ENCODE data around the gene KCTD11. TPM values are rescaled to one million over a fixed set of nuclear protein-coding genes. Genes with fewer than 3 reads are reported as not detected.
"Not testable (repeated sequence)": the region's sequence is repeated elsewhere in the genome, so short reads cannot be mapped to it uniquely, and the experiment has no call there.

KCTD11 gene
- total RNA-seq, 1 experiment from 2014 or later, result 5.0 TPM

DNA sequence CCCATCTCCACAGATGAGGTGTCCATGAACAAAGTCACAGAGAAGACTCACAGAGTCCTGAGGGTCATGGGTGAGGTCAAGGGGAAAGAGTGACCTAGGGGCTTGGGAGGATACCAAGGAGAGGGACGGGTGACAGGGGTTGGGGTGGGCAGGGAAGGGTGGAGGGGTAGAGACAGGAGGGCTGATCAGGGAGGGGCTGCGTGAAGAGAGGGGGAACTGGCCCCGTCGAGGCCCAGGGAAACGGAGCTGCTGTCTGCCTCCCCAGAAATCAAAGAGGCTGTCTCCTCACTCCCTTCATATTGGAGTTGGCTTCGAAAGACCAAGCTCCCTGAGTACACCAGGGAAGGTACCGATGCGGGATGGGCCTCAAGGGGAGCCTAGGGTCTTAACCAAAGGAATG lies 3.6 kb downstream of the KCTD11 start:
- Histone ChIP-seq H3K36me3 (no peaks in the 10 kb centered on the region), H3K9me3 (no peaks in the 10 kb centered on the region), H3K4me3 (no peak overlapping the region), H3K27me3 (no peaks in the 10 kb centered on the region)
- no peak for DNase-seq

GRCh38 chr17:7356072-7356549 lies 4.1 kb downstream of the KCTD11 start:
- DNase-seq, result peak; percentile 54
- Histone ChIP-seq H3K27me3 (no peaks in the 10 kb centered on the region), H3K4me3 (no peak overlapping the region), H3K36me3 (no peaks in the 10 kb centered on the region), H3K9me3 (no peaks in the 10 kb centered on the region)

GRCh38 chr17:7356756-7357155 lies 4.8 kb downstream of the KCTD11 start:
- DNase-seq, result no peak
- no peak overlapping the region for H3K4me3 ChIP-seq
- no peaks in the 10 kb centered on the region for H3K9me3 ChIP-seq
- H3K27me3 ChIP-seq, result no peaks in the 10 kb centered on the region
- no peaks in the 10 kb centered on the region for H3K36me3 ChIP-seq

DNA sequence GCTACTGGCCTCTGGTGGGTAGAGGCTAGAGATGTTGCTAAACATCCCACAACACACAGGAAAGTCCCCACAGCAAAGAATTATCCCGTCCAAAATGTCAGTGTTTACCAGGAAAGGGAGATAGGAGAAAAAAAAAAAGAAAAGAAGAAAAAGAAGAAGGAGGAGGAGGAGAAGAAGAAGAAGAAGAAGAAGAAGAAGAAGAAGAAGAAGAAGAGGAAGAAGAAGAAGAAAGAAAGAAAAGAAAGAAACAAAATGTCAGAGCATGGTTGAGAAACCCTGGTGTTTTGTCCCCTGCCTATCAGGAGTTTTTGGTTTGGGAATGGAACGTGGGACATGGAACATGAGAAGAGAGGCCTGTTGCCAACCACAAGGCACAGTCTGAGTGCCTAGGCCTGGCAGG lies 5.4 kb downstream of the KCTD11 start:
- no peaks in the 10 kb centered on the region for H3K9me3 ChIP-seq
- H3K27me3 ChIP-seq, result no peaks in the 10 kb centered on the region
- DNase-seq, result no peak
- H3K4me3 ChIP-seq, result no peak overlapping the region
- H3K36me3 ChIP-seq, result no peaks in the 10 kb centered on the region

- DNase-seq, result no peak
- no peaks in the 10 kb centered on the region for H3K9me3 ChIP-seq
- no peaks in the 10 kb centered on the region for H3K36me3 ChIP-seq
- H3K27me3 ChIP-seq, result no peaks in the 10 kb centered on the region
- no peak overlapping the region for H3K4me3 ChIP-seq
These were observed 9.9 kb downstream of the KCTD11 start for GRCh38 chr17:7361906-7362305.

- peak; percentile 57 for DNase-seq
- H3K9me3 ChIP-seq, result no peaks in the 10 kb centered on the region
- H3K4me3 ChIP-seq, result no peak overlapping the region
- H3K36me3 ChIP-seq, result no peaks in the 10 kb centered on the region
- H3K27me3 ChIP-seq, result no peaks in the 10 kb centered on the region
These were observed 11.3 kb downstream of the KCTD11 start for GRCh38 chr17:7363311-7363710.

DNA sequence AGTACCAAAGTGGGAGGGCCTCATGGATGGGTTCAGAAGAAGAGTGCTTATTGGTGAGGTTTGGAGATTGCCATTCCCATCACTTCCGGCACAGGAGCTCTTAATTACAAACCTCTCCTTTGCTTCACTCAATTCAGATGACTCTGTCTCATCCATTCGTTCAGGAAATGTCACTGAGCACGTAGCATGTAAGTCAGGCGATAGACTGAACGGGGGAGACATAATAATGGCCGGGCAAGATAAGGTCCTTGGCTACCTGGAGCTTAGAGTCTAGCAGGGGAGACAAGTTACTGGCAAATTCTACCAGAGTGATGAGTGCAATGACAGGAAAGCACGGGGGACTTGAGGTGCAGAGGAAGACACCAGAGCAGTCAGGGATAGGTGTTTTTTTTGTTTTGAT lies 14.0 kb downstream of the KCTD11 start:
- not testable (repeated sequence) for H3K4me3 ChIP-seq, H3K9me3 ChIP-seq, H3K36me3 ChIP-seq, DNase-seq, H3K27me3 ChIP-seq

DNA sequence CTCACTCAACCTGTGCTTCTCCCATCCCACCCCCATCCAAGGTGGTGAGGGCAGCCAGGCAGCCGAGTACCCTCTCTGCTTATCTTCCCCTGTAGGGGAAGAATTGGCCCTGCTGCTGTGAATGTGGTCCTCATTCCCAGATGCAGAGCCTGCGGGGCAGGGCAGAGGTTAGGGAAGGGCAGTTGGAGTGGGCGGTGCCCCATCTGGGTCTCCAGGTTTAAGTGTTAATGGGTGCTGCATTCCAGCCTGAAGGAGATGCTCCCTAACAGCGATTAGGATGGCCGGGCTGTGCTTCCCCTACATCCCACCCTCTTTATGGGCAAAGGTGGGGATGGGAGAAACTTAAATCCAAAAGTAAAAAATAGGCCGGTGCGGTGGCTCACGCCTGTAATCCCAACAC lies 15.1 kb downstream of the KCTD11 start:
- Histone ChIP-seq H3K4me3 (no peak overlapping the region), H3K36me3 (no peaks in the 10 kb centered on the region), H3K27me3 (no peaks in the 10 kb centered on the region), H3K9me3 (no peaks in the 10 kb centered on the region)
- DNase-seq, result no peak

DNA sequence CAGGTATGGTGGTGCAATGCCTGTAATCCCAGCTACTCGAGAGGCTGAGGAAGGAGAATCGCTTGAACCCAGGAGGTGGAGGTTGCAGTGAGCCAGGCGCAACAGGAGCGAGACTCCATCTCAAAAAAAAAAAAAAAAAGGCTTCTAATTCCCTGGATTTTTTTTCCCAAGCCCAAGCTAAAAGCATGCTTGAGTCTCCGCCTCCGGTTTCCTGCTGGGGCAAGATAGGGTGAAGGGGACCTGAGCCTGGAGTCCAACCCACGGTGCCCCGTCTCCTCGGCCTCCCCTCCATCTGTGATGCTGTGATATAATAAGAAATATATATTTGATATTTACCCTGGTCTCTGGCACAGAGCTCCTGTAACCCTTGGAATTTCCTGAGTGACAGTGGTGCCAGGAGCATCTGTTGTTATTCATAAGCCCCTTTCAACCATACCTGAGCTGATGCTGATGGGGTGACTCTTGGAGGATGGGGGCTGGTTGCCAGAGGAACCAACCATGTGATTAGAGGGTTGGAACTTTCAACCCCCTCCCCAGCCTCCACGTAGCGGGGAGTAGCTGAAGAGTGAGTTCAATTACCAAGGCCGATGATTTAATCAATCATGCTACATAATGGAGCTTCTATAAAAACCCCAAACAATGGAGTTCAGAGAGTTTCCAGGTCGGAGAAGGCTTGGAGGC lies 16.1 kb downstream of the KCTD11 start:
- Histone ChIP-seq H3K36me3 (no peaks in the 10 kb centered on the region), H3K4me3 (no peak overlapping the region), H3K27me3 (no peaks in the 10 kb centered on the region), H3K9me3 (no peaks in the 10 kb centered on the region)
- DNase-seq, result no peak

- not testable (repeated sequence) for H3K9me3 ChIP-seq, DNase-seq, H3K4me3 ChIP-seq, H3K27me3 ChIP-seq, H3K36me3 ChIP-seq
These were observed 16.6 kb downstream of the KCTD11 start for GRCh38 chr17:7368599-7368994.

DNA sequence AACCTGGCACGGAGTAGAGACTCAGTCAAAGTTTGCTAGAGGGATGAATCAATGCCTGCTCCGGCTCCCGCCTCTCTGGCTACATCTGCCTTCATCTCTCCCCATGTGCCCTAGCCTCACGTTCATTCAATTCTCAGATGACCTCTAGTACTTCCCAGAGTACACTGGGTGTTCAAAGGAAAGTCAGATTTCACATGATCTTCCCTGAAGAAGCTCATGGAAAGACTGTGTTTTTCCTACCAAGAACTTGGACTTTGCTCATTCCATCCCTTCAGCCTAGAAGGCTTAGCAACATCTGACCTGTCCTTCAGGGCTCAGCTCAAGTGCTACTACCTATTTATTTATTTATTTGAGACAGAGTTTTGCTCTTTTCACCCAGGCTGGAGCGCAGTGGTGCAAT lies 17.9 kb downstream of the KCTD11 start:
- H3K4me3 ChIP-seq, result no peak overlapping the region
- H3K27me3 ChIP-seq, result no peaks in the 10 kb centered on the region
- no peaks in the 10 kb centered on the region for H3K9me3 ChIP-seq
- DNase-seq, result no peak
- no peaks in the 10 kb centered on the region for H3K36me3 ChIP-seq

GRCh38 chr17:7370853-7371252 lies 18.9 kb downstream of the KCTD11 start:
- Histone ChIP-seq H3K36me3 (no peaks in the 10 kb centered on the region), H3K27me3 (no peaks in the 10 kb centered on the region), H3K4me3 (no peak overlapping the region), H3K9me3 (no peaks in the 10 kb centered on the region)
- DNase-seq, result no peak

DNA sequence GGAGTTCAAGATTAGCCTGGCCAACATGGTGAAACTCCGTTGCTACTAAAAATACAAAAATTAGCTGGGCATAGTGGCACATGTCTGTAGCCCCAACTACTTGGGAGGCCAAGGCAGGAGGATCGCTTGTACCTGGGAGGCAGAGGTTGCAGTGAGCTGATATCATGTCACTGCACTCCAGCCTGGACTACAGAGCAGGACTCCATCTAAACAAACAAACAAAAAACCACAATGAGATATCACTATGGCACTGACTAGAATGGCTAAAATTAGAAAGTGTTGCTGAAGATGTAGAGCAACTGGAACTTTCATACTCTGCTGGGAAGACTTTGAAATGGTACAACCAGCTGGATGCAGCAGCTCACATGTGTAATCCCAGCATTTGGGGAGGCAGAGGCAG lies 22.4 kb downstream of the KCTD11 start:
- no peak overlapping the region for H3K4me3 ChIP-seq
- no peaks in the 10 kb centered on the region for H3K36me3 ChIP-seq
- no peak for DNase-seq
- H3K9me3 ChIP-seq, result no peaks in the 10 kb centered on the region
- no peaks in the 10 kb centered on the region for H3K27me3 ChIP-seq

GRCh38 chr17:7379134-7379533 lies 27.2 kb downstream of the KCTD11 start:
- Histone ChIP-seq H3K4me3 (no peak overlapping the region), H3K27me3 (no peaks in the 10 kb centered on the region), H3K9me3 (no peaks in the 10 kb centered on the region), H3K36me3 (no peaks in the 10 kb centered on the region)
- no peak for DNase-seq

DNA sequence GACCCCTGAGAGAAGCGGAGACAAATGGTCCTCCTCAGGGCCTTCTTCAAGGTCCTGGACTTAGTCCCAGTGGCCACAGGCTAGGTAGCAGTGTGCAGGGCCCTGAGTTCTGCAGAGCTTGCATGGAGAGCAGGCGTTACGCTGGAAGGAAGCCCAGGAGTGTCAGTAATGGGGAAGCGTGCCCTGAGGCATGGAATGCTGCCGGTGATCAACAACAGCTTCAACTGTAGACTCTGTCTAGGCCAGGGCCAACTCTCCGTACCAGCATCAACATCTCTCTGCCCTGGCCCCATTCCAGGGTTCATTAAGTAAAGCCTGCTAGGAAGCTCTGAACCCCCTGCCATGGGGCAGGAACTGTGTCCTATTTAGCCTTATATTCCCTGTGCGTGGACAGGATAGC lies 28.4 kb downstream of the KCTD11 start:
- DNase-seq, result no peak
- H3K36me3 ChIP-seq, result no peaks in the 10 kb centered on the region
- no peaks in the 10 kb centered on the region for H3K27me3 ChIP-seq
- H3K9me3 ChIP-seq, result no peaks in the 10 kb centered on the region
- H3K4me3 ChIP-seq, result no peak overlapping the region

DNA sequence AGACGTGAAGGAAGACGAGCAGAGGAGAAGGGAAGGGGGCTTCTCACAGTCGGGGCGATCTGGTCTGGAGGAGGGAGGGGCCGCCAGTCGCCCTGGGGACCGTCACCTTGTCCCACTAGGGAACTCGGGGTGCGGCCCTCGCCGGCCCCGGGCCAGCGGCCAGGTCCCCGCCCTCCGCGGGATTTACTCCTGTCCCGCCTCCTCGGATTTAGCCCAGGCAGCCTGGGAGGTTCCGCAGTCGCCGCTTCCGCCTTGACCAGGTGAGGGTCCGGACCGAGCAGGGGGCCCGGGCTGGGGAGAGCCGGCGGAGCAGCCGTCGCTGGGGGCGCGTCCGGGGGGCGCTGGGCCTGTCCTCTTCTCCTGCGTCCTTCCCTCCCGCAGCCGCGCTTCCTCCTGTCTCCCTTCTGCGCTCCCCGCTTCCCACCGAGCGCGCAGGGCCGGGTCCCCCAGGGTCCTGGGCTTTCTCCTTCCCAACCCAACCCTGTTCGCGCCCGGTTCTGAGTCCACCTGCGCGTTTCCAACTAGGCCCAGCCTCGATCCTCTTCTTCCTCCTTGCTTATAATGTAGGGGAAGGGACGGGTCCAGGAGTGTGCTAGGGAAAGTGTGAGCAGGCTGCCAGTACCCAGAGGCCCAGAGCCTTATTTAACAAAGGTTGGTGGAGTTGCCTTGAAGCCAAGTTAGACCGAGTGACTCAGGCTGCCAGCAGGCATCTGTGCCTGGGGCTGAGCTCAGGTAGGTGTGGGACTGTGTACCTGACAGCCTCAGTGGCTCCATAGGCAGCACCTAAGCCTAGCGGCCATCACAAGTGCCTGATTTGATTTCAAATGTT lies 29.1 kb downstream of the KCTD11 start, which contains the start of gene TNK1:
Gene TNK1 (plus strand): TSS at position 235 of the 829 bp plus-strand sequence. CDS start 1,838 bp downstream, outside the sequence.
- Histone ChIP-seq H3K4me3 (no peak within 1 kb of the TSS), H3K9me3 (no peaks in the 10 kb centered on the region), H3K27me3 (no peaks in the 10 kb centered on the region), H3K36me3 (no peaks in the 10 kb centered on the region)
- DNase-seq, result no peak

- Histone ChIP-seq H3K9me3 (no peaks in the 10 kb centered on the region), H3K4me3 (no peak overlapping the region), H3K36me3 (no peaks in the 10 kb centered on the region), H3K27me3 (no peaks in the 10 kb centered on the region)
- DNase-seq, result no peak
These were observed 30.9 kb downstream of the KCTD11 start for GRCh38 chr17:7382901-7383300.

- Histone ChIP-seq H3K9me3 (no peaks in the 10 kb centered on the region), H3K36me3 (no peaks in the 10 kb centered on the region), H3K27me3 (no peaks in the 10 kb centered on the region), H3K4me3 (no peak overlapping the region)
- no peak for DNase-seq
These were observed 31.4 kb downstream of the KCTD11 start for GRCh38 chr17:7383371-7383741.
